HG02973 (cell line): ENCODE measurements around the gene DEFB127.
"Not testable (repeated sequence)": the region's sequence is repeated elsewhere in the genome, so short reads cannot be mapped to it uniquely, and the experiment has no call there.

Source experiments
- ATAC-seq: cut with Tn5 transposase; IDR thresholded peaks from one replicate; pipeline ENCODE4 v1.9.1; 2021; ENCODE audit warnings: moderate library complexity; ENCODE audit not compliant: unreplicated experiment

DEFB127 gene

GRCh38 chr20:157154-157553 is at the start of gene DEFB127:
DEFB127 (plus strand) TSS chr20:157454; CDS start chr20:157545, 91 bp downstream.
- ATAC-seq = no peak

- no peak for ATAC-seq
These were observed 44.9 kb upstream of the DEFB127 start for GRCh38 chr20:112396-112795.

GRCh38 chr20:117518-117917 is 39.7 kb upstream of the DEFB127 start:
- ATAC-seq = no peak

- ATAC-seq = not testable (repeated sequence)
These were observed 27.4 kb upstream of the DEFB127 start for GRCh38 chr20:129786-130323.

GRCh38 chr20:137668-138490 is 19.4 kb upstream of the DEFB127 start:
- no peak for ATAC-seq

GRCh38 chr20:142290-142689 is 15.0 kb upstream of the DEFB127 start, which contains the start of gene DEFB126:
DEFB126 (plus strand) TSS chr20:142590; CDS start chr20:142629, 39 bp downstream.
- ATAC-seq = no peak

- no peak for ATAC-seq
These were observed 11.4 kb upstream of the DEFB127 start for GRCh38 chr20:145877-146276.

- ATAC-seq = no peak
These were observed 5.1 kb upstream of the DEFB127 start for GRCh38 chr20:152131-152530.

GRCh38 chr20:164618-165017 is 7.4 kb downstream of the DEFB127 start:
- ATAC-seq = no peak

GRCh38 chr20:168876-169275 is 11.6 kb downstream of the DEFB127 start:
- ATAC-seq = no peak

- ATAC-seq = no peak
These were observed 27.0 kb downstream of the DEFB127 start for GRCh38 chr20:184288-184687.

- ATAC-seq = no peak
These were observed 30.5 kb downstream of the DEFB127 start for GRCh38 chr20:187733-188132.

GRCh38 chr20:189611-190010 is 32.4 kb downstream of the DEFB127 start, which contains the start of gene DEFB128:
DEFB128 (minus strand) TSS chr20:189711; CDS start chr20:189623, 88 bp downstream.
- no peak for ATAC-seq

- no peak for ATAC-seq
These were observed 41.0 kb downstream of the DEFB127 start for GRCh38 chr20:198225-198624.

GRCh38 chr20:199996-200395 is 42.7 kb downstream of the DEFB127 start:
- no peak for ATAC-seq

GRCh38 chr20:203630-204029 is 46.4 kb downstream of the DEFB127 start:
- ATAC-seq = not testable (repeated sequence)
